Measurements from ENCODE around the gene MALT1.
A peak's percentile ranks its signal among the peaks of the same experiment; 100 is the strongest.

Gene MALT1, protein sequence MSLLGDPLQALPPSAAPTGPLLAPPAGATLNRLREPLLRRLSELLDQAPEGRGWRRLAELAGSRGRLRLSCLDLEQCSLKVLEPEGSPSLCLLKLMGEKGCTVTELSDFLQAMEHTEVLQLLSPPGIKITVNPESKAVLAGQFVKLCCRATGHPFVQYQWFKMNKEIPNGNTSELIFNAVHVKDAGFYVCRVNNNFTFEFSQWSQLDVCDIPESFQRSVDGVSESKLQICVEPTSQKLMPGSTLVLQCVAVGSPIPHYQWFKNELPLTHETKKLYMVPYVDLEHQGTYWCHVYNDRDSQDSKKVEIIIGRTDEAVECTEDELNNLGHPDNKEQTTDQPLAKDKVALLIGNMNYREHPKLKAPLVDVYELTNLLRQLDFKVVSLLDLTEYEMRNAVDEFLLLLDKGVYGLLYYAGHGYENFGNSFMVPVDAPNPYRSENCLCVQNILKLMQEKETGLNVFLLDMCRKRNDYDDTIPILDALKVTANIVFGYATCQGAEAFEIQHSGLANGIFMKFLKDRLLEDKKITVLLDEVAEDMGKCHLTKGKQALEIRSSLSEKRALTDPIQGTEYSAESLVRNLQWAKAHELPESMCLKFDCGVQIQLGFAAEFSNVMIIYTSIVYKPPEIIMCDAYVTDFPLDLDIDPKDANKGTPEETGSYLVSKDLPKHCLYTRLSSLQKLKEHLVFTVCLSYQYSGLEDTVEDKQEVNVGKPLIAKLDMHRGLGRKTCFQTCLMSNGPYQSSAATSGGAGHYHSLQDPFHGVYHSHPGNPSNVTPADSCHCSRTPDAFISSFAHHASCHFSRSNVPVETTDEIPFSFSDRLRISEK

GRCh38 chr18:58671111-58671631 lies at the start of gene MALT1:
Gene MALT1, plus strand, starts transcription at chr18:58671465. Its CDS starts 179 bp downstream, at chr18:58671644.
- DNase-seq (ENCODE audit: low read depth) = peak; percentile 95
- TF ChIP-seq POLR2A (IDR thresholded peaks at IDR 0.05; ENCODE audit: extremely low read depth, insufficient read length) (peak; percentile 17), MYC (IDR thresholded peaks at IDR 0.05; ENCODE audit: low read depth, low read length) (peak; percentile 44), MAX (IDR thresholded peaks at IDR 0.05; ENCODE audit: low read depth, low read length) (no peak)
- TF ChIP-seq, protein P1, sequence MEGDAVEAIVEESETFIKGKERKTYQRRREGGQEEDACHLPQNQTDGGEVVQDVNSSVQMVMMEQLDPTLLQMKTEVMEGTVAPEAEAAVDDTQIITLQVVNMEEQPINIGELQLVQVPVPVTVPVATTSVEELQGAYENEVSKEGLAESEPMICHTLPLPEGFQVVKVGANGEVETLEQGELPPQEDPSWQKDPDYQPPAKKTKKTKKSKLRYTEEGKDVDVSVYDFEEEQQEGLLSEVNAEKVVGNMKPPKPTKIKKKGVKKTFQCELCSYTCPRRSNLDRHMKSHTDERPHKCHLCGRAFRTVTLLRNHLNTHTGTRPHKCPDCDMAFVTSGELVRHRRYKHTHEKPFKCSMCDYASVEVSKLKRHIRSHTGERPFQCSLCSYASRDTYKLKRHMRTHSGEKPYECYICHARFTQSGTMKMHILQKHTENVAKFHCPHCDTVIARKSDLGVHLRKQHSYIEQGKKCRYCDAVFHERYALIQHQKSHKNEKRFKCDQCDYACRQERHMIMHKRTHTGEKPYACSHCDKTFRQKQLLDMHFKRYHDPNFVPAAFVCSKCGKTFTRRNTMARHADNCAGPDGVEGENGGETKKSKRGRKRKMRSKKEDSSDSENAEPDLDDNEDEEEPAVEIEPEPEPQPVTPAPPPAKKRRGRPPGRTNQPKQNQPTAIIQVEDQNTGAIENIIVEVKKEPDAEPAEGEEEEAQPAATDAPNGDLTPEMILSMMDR (IDR thresholded peaks at IDR 0.05; ENCODE audit: low read depth, low read length) = no peak
- H3K4me3 ChIP-seq (ENCODE audit: low read depth, low read length) = peak within 1 kb of the TSS; percentile 74

- no peak overlapping the region for H3K4me3 ChIP-seq (ENCODE audit: low read depth, low read length)
- TF ChIP-seq POLR2A (IDR thresholded peaks at IDR 0.05; ENCODE audit: extremely low read depth, insufficient read length) (no peak), MYC (IDR thresholded peaks at IDR 0.05; ENCODE audit: low read depth, low read length) (no peak), MAX (IDR thresholded peaks at IDR 0.05; ENCODE audit: low read depth, low read length) (no peak)
- TF ChIP-seq, protein P1 (IDR thresholded peaks at IDR 0.05; ENCODE audit: low read depth, low read length) = no peak
- DNase-seq (ENCODE audit: low read depth) = no peak
Observed at GRCh38 chr18:58624011-58624410, 47.3 kb upstream of the MALT1 start.

- no peak overlapping the region for H3K4me3 ChIP-seq (ENCODE audit: low read depth, low read length)
- no peak for DNase-seq (ENCODE audit: low read depth)
- TF ChIP-seq MYC (IDR thresholded peaks at IDR 0.05; ENCODE audit: low read depth, low read length) = no peak
- TF ChIP-seq MAX (IDR thresholded peaks at IDR 0.05; ENCODE audit: low read depth, low read length) = no peak
- no peak for TF ChIP-seq POLR2A (IDR thresholded peaks at IDR 0.05; ENCODE audit: extremely low read depth, insufficient read length)
- TF ChIP-seq, protein P1 (IDR thresholded peaks at IDR 0.05; ENCODE audit: low read depth, low read length) = no peak
Observed at GRCh38 chr18:58625839-58626238, 45.4 kb upstream of the MALT1 start.

- H3K4me3 ChIP-seq (ENCODE audit: low read depth, low read length) = no peak overlapping the region
- no peak for DNase-seq (ENCODE audit: low read depth)
- TF ChIP-seq, protein P1 (IDR thresholded peaks at IDR 0.05; ENCODE audit: low read depth, low read length) = no peak
- TF ChIP-seq POLR2A (IDR thresholded peaks at IDR 0.05; ENCODE audit: extremely low read depth, insufficient read length) = no peak
- TF ChIP-seq MYC (IDR thresholded peaks at IDR 0.05; ENCODE audit: low read depth, low read length) = no peak
- TF ChIP-seq MAX (IDR thresholded peaks at IDR 0.05; ENCODE audit: low read depth, low read length) = no peak
Observed at GRCh38 chr18:58630071-58630470, 41.2 kb upstream of the MALT1 start.

DNA sequence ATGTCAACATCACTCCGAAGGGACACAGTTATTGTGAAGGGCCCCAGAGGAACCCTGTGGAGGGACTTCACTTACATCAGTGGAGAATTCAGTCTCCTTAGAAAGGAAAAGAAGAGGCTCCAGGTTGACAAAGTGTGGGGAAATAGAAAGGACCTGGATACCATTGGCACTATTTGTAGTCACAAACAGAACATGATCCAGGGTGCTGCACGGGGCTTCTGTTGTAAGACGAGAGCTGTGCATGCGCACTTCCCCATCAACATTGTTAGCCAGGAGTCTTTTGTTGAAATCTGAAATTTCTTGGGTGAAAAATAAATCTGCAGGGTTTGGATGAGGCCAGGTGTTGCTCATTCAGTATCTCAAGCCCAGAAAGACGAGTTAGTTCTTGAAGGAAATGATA lies 40.0 kb upstream of the MALT1 start:
- TF ChIP-seq MYC (IDR thresholded peaks at IDR 0.05; ENCODE audit: low read depth, low read length) (no peak), MAX (IDR thresholded peaks at IDR 0.05; ENCODE audit: low read depth, low read length) (no peak), POLR2A (IDR thresholded peaks at IDR 0.05; ENCODE audit: extremely low read depth, insufficient read length) (no peak)
- TF ChIP-seq, protein P1 (IDR thresholded peaks at IDR 0.05; ENCODE audit: low read depth, low read length) = no peak
- H3K4me3 ChIP-seq (ENCODE audit: low read depth, low read length) = no peak overlapping the region
- DNase-seq (ENCODE audit: low read depth) = no peak

All from NB4 (cell line).